Dedifferentiated amniotic fluid mesenchymal stem cell (primary cell): ENCODE results near the gene CACNB4.
"Not testable (repeated sequence)": the region's sequence is repeated elsewhere in the genome, so short reads cannot be mapped to it uniquely, and the experiment has no call there.

Source experiments
- DNase-seq: peaks from one replicate; pipeline ENCODE4 v3.0.0-alpha.2; 2016; ENCODE audit errors: extremely low spot score

The CACNB4 gene

DNA sequence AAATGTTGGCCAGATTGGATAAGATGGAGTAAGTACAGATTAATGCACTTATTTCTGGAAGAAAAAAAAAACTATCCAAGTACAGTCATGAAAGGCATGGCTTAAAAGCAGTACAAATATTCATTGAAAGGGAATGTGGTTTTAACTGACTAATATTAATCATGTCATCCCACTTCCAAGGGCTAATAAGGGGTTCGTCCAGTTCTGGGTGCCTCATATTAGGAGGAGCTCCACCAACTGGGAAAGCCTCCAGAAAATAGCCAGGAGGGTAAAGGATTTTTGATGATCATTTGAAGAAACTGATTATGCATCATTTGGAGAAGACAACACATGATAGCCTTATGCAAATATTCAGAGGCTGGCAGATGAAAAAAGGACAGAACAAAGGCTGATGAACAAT is 155.4 kb downstream of the CACNB4 start:
- DNase-seq = no peak

DNA sequence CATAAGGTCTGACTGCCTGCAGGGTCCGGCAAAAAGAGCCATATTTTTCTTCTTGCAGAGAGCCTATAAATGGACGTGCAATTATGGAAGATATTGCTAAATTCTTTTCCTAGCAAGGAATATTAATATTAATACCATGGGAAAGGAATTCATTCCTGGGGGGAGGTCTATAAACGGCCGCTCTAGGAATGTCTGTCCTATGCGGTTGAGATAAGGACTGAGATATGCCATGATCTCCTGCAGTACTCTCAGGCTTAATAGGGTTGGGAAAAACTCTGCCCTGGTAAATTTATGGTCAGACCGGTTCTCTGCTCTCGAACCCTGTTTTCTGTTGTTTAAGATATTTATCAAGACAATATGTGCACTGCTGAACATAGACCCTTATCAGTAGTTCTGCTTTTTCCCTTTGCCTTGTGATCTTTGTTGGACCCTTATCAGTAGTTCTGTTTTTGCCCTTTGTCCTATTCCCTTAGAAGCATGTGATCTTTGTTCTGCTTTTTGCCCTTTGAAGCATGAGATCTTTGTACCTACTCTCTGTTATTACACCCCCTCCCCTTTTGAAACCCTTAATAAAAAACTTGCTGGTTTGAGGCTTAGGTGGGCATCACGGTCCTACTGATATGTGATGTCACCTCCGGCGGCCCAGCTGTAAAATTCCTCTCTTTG is 156.2 kb downstream of the CACNB4 start:
- not testable (repeated sequence) for DNase-seq

DNA sequence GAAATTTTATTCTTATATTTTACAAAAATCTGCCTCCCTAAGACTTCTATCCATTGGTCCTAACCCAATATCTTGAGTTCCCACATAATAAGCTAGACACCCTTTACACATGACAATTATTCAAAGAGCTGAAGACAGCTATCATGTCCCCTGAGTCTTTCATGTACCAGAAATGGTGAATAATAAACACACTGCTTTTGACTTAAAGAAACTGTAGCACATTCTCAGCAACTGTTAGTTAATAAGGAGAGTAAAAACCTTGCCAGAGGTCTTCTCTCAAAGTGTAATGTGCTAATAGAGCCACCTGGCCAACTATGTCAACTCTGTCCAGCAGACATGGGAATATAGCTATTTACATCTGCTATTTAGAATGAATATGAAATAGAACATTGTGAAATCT is 160.9 kb downstream of the CACNB4 start:
- DNase-seq = no peak

DNA sequence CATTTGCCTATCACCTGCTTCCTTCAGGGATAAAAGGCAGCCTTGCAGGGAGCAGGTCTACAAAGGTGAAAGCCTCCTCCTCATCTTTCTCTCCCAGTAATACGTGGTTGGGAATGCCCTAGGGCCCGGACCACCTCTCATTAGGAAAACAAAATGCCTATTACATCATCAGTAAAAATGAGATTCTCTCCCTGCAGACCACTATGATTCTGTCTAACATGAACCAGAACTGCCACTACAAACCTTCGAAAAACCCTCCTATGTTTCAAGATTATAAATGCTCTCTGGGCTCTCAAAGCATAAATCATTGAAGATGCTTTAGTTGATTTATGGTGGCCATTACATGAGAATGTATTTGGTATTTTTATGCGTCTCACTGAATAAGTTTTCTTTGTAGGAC is 162.2 kb downstream of the CACNB4 start:
- no peak for DNase-seq

GRCh38 chr2:151933266-151933804 is 165.5 kb downstream of the CACNB4 start:
- DNase-seq = no peak

DNA sequence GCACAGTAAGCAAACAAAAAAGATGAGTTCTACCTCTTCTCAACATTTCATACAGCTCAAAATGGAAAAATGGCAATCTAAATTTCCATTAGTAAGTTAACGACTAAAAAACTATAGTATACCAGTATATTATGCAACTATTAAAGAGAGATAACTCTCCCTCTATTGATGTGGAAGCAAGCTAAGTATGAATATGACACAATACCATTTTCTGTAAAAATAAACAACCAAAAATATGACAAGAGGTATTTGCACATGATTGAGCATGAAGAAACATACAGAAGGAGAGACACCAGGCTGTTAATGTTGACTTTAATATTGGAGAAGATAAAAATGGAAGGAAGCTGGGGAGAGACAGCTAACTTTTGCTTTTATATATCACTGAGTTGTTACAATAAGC is 167.1 kb downstream of the CACNB4 start:
- DNase-seq = no peak

GRCh38 chr2:151931030-151931611 is 167.7 kb downstream of the CACNB4 start:
- DNase-seq = no peak

- no peak for DNase-seq
Observed at GRCh38 chr2:151930042-151930441, 168.8 kb downstream of the CACNB4 start.

- DNase-seq = no peak
Observed at GRCh38 chr2:151928380-151928779, 170.5 kb downstream of the CACNB4 start.

DNA sequence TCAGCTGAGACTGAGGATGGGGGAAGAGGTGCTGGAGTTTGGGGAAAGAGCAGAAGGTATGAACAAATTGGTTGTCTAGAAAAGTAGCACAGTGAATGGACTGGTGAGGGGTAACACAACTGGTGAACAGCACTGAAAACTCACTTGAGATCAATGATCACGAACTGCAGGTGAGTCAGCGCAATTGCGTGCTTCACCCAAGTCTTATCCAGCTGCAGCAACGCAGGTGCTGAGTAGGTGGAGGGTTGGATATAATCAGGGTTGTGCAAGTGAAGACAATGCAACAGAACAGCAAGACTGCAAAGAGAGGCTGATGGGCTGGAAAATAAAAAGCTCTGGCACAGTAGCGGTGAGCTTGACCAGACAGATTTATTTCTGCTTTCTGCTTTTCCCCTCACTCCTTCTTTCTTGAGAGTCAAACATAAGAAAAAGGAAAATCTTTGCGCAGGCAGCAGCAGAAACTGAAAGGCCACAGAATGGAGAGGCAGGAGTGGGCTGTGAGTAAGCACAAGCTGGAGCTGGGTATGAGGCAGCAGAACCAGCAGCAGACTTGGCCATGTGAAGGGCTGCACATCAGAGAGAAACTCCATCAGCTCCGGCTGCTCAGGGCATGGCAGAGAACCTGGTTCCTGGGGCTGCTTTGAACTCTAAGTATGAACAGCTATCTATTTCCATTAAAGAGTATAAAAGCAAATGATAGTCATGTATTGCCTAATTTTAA is 171.2 kb downstream of the CACNB4 start:
- DNase-seq = no peak

GRCh38 chr2:151922845-151923666 is 175.8 kb downstream of the CACNB4 start:
- DNase-seq = no peak

DNA sequence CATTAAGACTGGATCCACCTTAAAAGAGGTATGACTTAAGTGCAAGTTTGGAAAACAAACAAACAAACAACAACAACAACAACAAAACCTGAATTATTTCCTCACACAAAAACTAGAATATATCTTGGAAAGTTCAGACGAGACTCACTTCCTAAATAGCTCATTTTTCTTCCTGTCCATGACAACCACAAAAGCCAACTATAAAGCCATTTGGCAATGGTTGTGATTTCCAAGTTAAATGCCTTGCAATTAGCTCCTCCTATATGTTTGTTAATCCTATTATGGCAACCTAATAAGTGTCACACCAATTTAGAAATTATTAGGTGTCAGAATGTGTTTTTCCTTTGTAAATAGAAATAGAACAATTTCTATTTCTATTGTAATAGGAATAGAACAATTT is 179.1 kb downstream of the CACNB4 start:
- DNase-seq = no peak

DNA sequence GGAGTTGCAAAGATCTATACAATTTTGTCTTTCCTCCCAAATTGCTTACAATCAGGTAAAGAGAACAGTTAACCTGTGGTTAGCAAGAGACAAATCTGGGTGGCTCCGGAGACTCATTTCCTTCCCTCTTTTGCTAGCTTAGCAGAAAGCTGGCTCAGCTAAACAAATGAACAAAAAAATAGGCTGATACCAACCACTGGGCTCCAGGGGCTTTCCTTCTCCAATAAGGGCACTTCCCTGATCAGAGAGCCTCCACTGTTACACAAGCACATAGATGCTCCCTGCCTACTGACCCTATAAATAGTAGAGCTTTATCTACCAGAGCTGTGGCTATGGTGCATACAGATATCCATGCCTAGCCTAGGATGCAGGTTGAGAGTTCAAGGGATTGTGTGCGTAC is 180.5 kb downstream of the CACNB4 start:
- no peak for DNase-seq

DNA sequence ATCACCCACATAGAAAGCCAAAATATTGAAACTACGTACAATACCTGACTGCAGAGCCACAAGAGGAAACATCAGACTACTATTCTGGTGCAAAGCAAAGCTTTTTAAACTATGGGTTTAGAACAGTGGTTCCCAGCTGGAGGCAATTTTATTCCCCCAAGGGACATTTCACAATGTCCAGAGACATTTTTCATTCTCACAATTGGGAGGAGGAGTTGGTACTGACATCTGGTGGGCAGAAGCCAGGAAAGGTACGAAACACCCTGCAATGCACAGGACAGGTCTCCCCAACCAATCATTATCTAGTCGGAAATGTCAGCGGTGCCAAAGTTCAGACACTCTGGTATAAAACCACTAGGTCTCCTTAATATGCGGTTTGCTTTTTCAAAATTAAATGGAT is 182.2 kb downstream of the CACNB4 start:
- DNase-seq = no peak

DNA sequence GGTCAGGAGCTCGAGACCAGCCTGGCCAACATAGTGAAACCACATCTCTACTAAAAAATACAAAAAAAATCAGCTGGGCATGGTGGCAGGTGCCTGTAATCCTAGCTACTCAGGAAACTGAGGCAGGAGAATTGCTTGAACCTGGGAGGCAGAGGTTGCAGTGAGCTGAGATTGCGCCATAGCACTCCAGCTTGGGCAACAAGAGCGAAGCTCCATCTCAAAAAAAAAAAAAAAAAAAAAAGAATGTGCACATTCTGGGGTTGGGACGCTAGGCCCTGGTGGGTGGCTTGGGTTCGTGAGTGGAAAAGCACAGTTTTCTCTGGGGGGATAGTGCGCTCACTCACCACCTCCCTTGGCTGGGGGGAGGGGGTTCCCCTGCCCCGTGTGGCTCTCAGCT is 183.2 kb downstream of the CACNB4 start:
- DNase-seq = not testable (repeated sequence)

DNA sequence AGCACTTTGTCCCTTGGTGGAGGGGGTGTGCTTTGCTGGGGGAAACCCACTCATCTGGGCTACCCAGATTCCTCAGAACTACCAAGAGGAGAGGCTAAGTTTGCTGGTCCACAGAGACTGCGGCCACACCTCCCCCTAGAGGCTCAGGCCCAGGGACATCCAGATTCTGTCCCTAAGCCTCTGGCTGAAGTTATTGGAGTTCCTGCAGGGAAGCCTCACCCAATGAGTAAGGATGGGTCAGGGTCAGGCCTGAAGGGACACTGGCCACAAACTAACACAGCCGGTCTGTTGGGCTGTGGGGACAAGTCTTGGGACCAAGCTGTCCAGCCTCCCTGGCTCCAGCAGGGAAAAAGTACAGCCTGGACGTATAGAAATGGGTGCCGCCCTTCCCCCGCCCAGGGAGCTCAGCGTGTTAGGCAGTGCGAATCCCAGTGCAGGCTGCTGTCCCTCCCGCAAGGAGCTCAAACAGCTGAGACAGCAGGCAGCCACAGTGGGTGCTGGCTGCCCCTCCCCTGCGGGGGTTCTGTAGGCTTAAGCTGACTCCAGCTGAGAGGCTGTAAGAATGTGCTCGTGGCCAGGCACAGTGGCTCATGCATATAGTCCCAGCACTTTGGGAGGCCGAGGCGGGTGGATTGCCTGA is 183.7 kb downstream of the CACNB4 start:
- DNase-seq = no peak

DNA sequence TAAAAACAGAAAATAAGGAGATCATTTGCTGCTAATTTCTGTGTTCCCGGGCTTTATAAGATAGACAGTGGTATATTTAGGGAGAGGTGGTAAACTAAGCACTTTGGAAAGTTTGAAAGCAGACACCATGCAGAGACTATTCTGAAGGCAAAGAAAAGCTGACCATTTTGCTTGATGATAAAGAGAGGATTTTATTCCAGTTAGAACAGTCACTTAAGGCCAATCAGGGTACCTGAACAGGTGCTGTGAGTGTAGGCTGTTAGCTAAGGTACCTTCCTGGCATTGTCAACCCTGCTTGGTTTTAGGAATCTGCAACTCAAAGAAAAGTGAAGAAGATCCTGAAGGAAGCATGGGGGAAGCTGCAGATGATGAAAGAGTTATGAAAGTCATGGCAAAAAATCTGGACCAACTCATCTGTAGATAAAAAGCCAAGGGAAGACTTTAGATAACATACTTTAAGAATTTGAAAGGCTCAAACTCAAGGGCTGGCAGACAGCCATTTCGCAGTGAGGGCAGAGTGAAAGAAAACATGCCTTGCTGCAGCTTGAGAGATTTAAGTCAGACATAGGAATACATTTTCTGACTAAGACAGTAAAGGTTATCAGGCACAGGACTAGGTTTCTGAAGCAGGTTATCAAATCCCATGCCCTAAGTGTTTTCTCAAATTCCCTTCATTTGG is 190.5 kb downstream of the CACNB4 start:
- DNase-seq = no peak

- no peak for DNase-seq
Observed at GRCh38 chr2:151907286-151908203, 191.3 kb downstream of the CACNB4 start.

GRCh38 chr2:151906633-151906998 is 192.2 kb downstream of the CACNB4 start:
- no peak for DNase-seq
